Choroid plexus epithelial cell (primary cell): Measurements from ENCODE around the gene SH3PXD2A.

Experiments
- DNase-seq: peaks from one replicate; pipeline ENCODE4 v3.0.0-alpha.2; 2010; ENCODE audit warnings: low read depth
- H3K4me3 ChIP-seq: 2 replicates; pipeline ENCODE4 v1.5.1; 2011; ENCODE audit warnings: low read depth, mild to moderate bottlenecking, control low read depth, low read length, moderate library complexity
- TF ChIP-seq, protein P1 (sequence below): conservative IDR thresholded peaks from 2 replicates; pipeline ENCODE4 v1.5.1; 2011; ENCODE audit warnings: low read depth, mild to moderate bottlenecking, control low read depth, inconsistent platforms, low read length, moderate library complexity

Gene SH3PXD2A

DNA sequence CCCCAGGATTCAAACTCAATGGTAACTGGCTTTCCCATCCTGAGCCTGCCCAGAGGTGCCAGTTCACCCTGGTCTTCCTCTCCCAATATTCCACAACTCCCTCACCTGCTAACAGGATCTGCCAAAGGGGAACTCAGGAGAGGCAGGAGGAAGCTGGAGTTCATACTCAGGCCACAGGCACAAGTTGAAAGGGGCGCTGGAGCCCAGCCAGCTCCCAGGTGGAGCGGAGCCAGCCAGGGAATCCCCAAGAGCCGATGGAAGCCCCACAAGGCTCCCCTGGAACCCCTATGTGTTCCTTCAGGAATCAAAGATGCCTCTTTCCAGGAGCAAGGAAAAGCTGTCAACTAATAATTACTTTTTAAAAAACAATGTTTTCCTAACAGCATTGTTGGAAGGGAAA lies 63.5 kb downstream of the SH3PXD2A start:
- no peak for DNase-seq
- TF ChIP-seq, protein P1, sequence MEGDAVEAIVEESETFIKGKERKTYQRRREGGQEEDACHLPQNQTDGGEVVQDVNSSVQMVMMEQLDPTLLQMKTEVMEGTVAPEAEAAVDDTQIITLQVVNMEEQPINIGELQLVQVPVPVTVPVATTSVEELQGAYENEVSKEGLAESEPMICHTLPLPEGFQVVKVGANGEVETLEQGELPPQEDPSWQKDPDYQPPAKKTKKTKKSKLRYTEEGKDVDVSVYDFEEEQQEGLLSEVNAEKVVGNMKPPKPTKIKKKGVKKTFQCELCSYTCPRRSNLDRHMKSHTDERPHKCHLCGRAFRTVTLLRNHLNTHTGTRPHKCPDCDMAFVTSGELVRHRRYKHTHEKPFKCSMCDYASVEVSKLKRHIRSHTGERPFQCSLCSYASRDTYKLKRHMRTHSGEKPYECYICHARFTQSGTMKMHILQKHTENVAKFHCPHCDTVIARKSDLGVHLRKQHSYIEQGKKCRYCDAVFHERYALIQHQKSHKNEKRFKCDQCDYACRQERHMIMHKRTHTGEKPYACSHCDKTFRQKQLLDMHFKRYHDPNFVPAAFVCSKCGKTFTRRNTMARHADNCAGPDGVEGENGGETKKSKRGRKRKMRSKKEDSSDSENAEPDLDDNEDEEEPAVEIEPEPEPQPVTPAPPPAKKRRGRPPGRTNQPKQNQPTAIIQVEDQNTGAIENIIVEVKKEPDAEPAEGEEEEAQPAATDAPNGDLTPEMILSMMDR = no peak
- H3K4me3 ChIP-seq = no peak overlapping the region

GRCh38 chr10:103791291-103791690 lies 64.1 kb downstream of the SH3PXD2A start:
- TF ChIP-seq, protein P1 = no peak
- H3K4me3 ChIP-seq = no peak overlapping the region
- no peak for DNase-seq

- H3K4me3 ChIP-seq = no peak overlapping the region
- no peak for DNase-seq
- TF ChIP-seq, protein P1 = no peak
Observed at GRCh38 chr10:103790580-103790979, 64.8 kb downstream of the SH3PXD2A start.

DNA sequence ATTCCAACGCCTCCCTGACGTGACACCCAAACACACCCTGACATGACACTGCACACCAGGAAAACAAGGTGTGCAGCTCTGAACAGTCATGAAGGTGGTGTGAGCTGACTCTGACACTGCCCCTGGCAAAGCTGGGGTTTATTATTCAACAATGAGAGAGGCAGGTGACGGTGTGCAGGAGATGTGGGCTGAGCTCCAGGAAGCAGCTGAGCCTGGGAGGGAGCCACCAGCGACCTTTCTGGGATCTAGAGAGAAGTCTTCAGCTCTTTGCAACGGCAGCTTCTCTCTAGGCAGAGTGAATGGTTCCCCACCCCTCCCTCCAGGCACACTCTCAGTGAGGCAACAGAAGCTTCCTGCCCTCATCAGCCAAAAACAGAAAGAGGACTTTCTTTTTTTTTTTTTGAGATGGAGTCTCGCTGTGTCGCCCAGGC lies 65.6 kb downstream of the SH3PXD2A start:
- DNase-seq = no peak
- no peak overlapping the region for H3K4me3 ChIP-seq
- TF ChIP-seq, protein P1 = no peak

DNA sequence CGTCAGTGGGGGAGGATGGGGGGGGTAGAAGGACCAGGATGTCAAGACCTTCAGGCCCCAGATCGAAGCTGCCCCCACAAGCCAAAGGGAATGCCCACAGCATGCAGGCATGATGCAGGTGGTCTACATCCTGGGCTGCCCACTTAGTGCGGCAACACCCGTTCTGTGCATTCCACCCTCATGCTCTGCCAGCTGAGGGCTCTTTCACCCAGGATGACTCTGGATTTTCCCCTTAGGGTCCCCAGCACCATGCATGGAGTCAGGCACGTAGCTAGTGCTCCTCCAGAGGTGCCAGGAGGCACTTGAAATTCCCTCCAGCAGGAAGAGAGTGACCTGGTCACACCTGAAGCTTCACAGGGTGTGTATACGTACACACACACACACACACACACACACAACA lies 66.2 kb downstream of the SH3PXD2A start:
- TF ChIP-seq, protein P1 = no peak
- DNase-seq = no peak
- H3K4me3 ChIP-seq = no peak overlapping the region

DNA sequence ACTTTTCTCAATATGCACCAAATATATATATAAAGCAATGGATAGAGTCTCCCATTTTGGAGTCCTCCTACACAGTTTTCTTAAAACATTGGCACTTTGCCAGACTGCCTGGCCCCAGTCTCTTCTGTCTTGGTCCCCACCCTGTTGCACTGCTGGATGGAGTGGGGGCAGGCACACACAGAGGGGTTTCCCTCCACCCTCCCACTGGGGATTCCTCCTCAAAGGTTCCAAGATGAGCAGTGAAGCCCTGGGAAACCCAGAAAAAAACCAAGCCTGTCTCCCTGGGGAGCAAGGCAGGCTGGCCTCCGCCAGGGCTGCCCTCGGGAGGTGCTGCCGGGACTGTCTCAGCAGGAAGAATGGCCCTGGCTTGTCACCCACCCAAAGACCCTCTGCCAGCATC lies 68.0 kb downstream of the SH3PXD2A start:
- TF ChIP-seq, protein P1 = no peak
- DNase-seq = no peak
- no peak overlapping the region for H3K4me3 ChIP-seq

DNA sequence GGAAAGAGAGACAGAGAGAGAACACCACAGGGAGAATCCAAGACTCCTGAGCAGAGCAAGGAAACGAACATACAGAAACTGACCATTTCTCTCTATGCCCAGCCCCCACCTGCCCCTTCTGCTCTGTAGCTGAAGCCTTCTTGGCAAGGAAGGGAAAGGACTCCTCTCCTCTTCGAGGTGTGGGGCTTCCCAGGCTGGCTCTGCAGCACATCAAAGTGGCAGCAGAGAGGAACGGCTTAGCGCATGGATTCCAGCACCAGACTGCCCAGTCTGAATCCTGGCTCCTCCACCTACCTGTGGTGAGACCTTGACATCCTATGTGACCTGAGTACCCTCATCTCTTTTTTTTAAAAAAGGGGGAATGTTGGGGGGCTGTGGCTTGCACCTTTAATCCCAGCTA lies 69.4 kb downstream of the SH3PXD2A start:
- TF ChIP-seq, protein P1 = no peak
- DNase-seq = no peak
- H3K4me3 ChIP-seq = no peak overlapping the region
